RWPE2 (cell line): ENCODE data around the gene TMEM176B.

Experiments
- ATAC-seq: fragments of 200-7000 bp; cut with Tn5 transposase; 3 replicates; pipeline ENCODE4 v1.9.1; 2021; ENCODE audit warnings: low read depth
- DNase-seq: peaks from one replicate; pipeline ENCODE4 v3.0.0-alpha.2; 2020; ENCODE audit warnings: low spot score
- H3K27ac ChIP-seq: fragments of 450-650 bp; 2 replicates; pipeline ENCODE4 v1.5.1; 2017; ENCODE audit warnings: mild to moderate bottlenecking; ENCODE audit not compliant: poor library complexity, severe bottlenecking
- H3K27me3 ChIP-seq: fragments of 250-450 bp; sonication (Bioruptor Pico); 2 replicates; pipeline ENCODE4 v1.5.1; 2021; ENCODE audit warnings: mild to moderate bottlenecking, moderate library complexity; ENCODE audit not compliant: insufficient read depth, poor library complexity, severe bottlenecking
- H3K36me3 ChIP-seq: fragments of 250-450 bp; sonication (Bioruptor Pico); 2 replicates; pipeline ENCODE4 v1.5.1; 2020; ENCODE audit warnings: low read depth, mild to moderate bottlenecking, moderate library complexity
- H3K4me1 ChIP-seq: fragments of 250-450 bp; sonication (Bioruptor Pico); 2 replicates; pipeline ENCODE4 v1.5.1; 2021; ENCODE audit warnings: mild to moderate bottlenecking, moderate library complexity; ENCODE audit not compliant: insufficient read depth, poor library complexity, severe bottlenecking
- H3K4me3 ChIP-seq: fragments of 250-450 bp; sonication (Bioruptor Pico); 2 replicates; pipeline ENCODE4 v1.5.1; 2021; ENCODE audit warnings: mild to moderate bottlenecking, moderate library complexity; ENCODE audit not compliant: severe bottlenecking
- H3K9me3 ChIP-seq: fragments of 250-450 bp; sonication (Bioruptor Pico); 2 replicates; pipeline ENCODE4 v1.5.1; 2021; ENCODE audit warnings: mild to moderate bottlenecking, moderate library complexity; ENCODE audit not compliant: severe bottlenecking
- TF ChIP-seq, protein P1 (sequence below): fragments of 450-650 bp; IDR thresholded peaks from one replicate; pipeline ENCODE4 v1.5.1; 2017; ENCODE audit warnings: mild to moderate bottlenecking, moderate library complexity; ENCODE audit not compliant: poor library complexity, severe bottlenecking

TMEM176B gene

GRCh38 chr7:150823484-150824126 is 23.4 kb upstream of the TMEM176B start:
- DNase-seq (no peak), ATAC-seq (no peak)
- Histone ChIP-seq H3K27me3 (peaks cover 8% of the 10 kb centered on the region), H3K9me3 (no peaks in the 10 kb centered on the region), H3K36me3 (no peaks in the 10 kb centered on the region), H3K27ac (no peak overlapping the region), H3K4me3 (no peak overlapping the region), H3K4me1 (no peaks in the 10 kb centered on the region)
- TF ChIP-seq, protein P1, sequence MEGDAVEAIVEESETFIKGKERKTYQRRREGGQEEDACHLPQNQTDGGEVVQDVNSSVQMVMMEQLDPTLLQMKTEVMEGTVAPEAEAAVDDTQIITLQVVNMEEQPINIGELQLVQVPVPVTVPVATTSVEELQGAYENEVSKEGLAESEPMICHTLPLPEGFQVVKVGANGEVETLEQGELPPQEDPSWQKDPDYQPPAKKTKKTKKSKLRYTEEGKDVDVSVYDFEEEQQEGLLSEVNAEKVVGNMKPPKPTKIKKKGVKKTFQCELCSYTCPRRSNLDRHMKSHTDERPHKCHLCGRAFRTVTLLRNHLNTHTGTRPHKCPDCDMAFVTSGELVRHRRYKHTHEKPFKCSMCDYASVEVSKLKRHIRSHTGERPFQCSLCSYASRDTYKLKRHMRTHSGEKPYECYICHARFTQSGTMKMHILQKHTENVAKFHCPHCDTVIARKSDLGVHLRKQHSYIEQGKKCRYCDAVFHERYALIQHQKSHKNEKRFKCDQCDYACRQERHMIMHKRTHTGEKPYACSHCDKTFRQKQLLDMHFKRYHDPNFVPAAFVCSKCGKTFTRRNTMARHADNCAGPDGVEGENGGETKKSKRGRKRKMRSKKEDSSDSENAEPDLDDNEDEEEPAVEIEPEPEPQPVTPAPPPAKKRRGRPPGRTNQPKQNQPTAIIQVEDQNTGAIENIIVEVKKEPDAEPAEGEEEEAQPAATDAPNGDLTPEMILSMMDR, result no peak

DNA sequence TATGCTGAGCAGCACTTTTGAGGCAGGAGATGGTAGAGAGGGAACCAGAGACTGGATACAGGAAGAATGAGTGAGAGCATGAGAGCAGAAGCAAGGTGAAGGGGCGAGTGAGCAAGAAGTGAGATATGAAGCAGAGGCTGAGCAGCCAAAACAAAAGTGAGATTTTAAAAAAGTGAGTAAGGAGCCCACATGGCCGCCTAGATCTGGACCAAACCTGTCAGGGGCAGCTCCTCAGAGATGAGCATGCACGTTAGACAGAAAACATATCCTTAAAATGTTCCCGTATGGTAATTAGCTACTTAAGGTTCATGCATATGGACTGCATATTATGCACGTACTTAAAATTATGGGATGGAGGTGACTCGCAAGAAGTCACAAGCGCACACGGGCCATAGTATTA is 22.9 kb upstream of the TMEM176B start:
- TF ChIP-seq, protein P1, result no peak
- H3K36me3 ChIP-seq, result no peaks in the 10 kb centered on the region
- no peak overlapping the region for H3K27ac ChIP-seq
- H3K4me1 ChIP-seq, result no peaks in the 10 kb centered on the region
- peaks cover 8% of the 10 kb centered on the region for H3K27me3 ChIP-seq
- no peaks in the 10 kb centered on the region for H3K9me3 ChIP-seq
- no peak for ATAC-seq
- DNase-seq, result no peak
- H3K4me3 ChIP-seq, result no peak overlapping the region

- Histone ChIP-seq H3K36me3 (no peaks in the 10 kb centered on the region), H3K9me3 (peaks cover 2% of the 10 kb centered on the region), H3K4me3 (no peak overlapping the region), H3K27me3 (peaks cover 3% of the 10 kb centered on the region), H3K27ac (no peak overlapping the region), H3K4me1 (no peaks in the 10 kb centered on the region)
- DNase-seq (no peak), ATAC-seq (no peak)
- TF ChIP-seq, protein P1, result no peak
Measured at GRCh38 chr7:150820578-150821198, 20.5 kb upstream of the TMEM176B start.

DNA sequence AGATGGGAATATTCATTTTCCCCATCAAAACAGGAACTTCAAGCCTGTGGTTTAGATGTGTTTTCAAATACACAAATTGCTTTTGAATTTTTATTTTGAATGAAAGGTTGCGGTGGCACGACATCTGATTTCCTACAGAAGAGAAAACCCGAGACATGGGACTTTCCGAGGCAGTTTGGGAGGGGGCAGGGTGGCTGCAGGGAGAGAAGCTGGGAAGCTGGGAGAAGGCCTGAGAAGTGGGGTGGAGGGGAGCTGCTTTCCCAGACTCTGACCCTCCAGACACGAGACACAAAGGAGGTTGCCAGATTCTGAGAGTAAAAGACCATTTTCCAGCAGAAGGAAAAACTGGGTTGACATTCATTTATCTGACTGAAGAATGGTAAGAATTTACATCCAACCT is 20.0 kb upstream of the TMEM176B start:
- ATAC-seq, result no peak
- DNase-seq, result no peak
- no peak overlapping the region for H3K4me3 ChIP-seq
- peaks cover 3% of the 10 kb centered on the region for H3K27me3 ChIP-seq
- H3K27ac ChIP-seq, result no peak overlapping the region
- no peaks in the 10 kb centered on the region for H3K36me3 ChIP-seq
- TF ChIP-seq, protein P1, result no peak
- H3K4me1 ChIP-seq, result no peaks in the 10 kb centered on the region
- H3K9me3 ChIP-seq, result peaks cover 2% of the 10 kb centered on the region

DNA sequence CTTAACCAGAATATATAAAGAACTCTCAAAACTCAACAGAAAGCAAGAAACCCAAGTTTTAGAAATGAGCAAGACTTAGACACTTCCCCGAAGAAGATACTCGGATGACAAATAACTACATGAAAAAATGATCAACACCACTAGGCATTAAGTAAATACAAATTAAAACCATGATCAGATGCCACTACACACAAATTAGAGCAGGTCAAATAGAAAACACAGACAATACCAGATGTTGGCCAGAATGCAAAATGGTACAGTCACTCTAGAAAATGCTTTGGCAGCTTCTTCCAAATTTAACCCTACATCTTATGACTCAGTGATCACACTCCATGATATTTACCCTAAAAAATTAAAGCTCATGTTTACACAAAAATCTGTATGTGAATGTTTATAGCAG is 18.8 kb upstream of the TMEM176B start:
- Histone ChIP-seq H3K27ac (no peak overlapping the region), H3K36me3 (no peaks in the 10 kb centered on the region), H3K9me3 (peaks cover 2% of the 10 kb centered on the region), H3K4me1 (no peaks in the 10 kb centered on the region), H3K27me3 (peaks cover 3% of the 10 kb centered on the region), H3K4me3 (no peak overlapping the region)
- TF ChIP-seq, protein P1, result no peak
- ATAC-seq (no peak), DNase-seq (no peak)
